Measurements from ENCODE around the gene ACSF2.

The ACSF2 gene

DNA sequence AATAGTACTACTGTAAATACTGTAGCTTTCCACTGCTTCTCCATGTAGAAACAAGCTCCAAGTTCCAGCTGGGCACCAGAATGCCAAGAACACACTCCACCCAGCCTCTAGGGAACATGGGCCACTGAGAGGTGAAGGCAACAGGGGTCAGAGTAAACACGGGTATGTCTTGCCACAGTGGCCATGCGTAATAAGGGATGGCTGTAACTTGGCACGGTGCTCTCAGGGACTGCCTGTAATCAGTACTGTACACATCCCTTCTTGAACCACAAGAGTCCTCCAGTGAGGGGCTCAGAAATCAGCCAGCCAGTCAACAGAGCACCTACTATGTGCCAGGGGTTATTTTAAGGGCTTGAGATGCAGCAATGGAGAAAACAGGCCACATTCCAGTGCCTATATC, 39.5 kb upstream of the ACSF2 start:
- TF ChIP-seq, protein P1, sequence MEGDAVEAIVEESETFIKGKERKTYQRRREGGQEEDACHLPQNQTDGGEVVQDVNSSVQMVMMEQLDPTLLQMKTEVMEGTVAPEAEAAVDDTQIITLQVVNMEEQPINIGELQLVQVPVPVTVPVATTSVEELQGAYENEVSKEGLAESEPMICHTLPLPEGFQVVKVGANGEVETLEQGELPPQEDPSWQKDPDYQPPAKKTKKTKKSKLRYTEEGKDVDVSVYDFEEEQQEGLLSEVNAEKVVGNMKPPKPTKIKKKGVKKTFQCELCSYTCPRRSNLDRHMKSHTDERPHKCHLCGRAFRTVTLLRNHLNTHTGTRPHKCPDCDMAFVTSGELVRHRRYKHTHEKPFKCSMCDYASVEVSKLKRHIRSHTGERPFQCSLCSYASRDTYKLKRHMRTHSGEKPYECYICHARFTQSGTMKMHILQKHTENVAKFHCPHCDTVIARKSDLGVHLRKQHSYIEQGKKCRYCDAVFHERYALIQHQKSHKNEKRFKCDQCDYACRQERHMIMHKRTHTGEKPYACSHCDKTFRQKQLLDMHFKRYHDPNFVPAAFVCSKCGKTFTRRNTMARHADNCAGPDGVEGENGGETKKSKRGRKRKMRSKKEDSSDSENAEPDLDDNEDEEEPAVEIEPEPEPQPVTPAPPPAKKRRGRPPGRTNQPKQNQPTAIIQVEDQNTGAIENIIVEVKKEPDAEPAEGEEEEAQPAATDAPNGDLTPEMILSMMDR (conservative IDR thresholded peaks at IDR 0.05; ENCODE audit: low read depth, low read length) = no peak
- DNase-seq (ENCODE audit: low read depth) = no peak
- H3K4me3 ChIP-seq (ENCODE audit: low read depth, low read length) = no peak overlapping the region

DNA sequence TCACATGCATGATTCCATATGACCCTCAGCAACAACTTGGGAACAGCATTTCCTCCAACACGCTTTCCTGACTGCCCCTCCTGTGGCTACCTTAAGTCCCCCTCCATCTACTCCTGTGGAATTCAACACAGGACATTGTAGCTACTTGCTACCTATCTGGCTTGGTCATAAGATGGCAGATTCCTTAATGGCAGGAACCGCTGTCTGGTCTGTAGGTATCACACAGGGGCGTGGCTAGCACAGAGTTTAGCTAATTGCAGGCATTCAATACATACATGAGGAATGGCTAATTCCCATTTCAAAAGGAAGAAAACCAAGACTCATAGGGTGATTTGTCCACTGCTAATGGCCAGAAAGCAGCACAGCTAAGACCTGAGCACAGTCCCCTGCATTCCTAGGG, 37.3 kb upstream of the ACSF2 start:
- no peak for DNase-seq (ENCODE audit: low read depth)
- no peak overlapping the region for H3K4me3 ChIP-seq (ENCODE audit: low read depth, low read length)
- TF ChIP-seq, protein P1 (conservative IDR thresholded peaks at IDR 0.05; ENCODE audit: low read depth, low read length) = no peak

DNA sequence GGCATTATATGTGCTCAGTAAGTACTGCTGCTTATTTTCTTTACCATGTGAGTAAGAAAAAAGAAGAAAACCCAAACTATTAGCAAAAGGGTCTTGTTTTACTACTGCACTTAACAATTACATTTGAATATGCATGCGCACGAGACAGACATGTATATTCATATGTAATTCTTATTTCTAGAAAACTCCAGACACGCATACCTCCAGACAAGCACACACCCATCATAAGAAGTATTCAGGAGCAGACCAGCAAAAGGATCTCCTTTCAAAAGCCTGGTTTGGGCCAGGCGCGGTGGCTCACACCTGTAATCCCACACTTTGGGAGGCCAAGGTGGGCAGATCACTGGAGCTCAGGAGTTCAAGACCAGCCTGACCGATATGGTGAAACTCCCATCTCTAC, 36.5 kb upstream of the ACSF2 start:
- no peak for DNase-seq (ENCODE audit: low read depth)
- H3K4me3 ChIP-seq (ENCODE audit: low read depth, low read length) = no peak overlapping the region
- TF ChIP-seq, protein P1 (conservative IDR thresholded peaks at IDR 0.05; ENCODE audit: low read depth, low read length) = no peak

DNA sequence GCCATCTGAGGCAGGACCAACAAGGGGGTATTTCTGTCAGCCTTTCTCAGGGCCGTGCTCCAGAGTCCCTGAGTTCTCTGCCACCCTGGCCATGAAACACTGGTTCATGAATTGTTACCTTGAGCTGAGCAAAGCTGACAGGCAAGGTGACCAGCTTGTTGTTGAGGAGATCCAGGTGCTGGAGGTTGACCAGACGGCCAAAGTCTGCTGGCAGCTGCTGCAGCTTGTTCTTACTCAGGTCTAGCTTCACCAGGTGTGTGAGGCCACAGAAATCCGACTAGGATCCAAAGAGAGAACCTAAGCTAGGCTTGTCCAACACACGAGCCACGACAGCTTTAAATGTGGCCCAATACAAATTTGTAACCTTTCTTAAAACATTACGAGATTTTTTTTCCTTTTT, 33.4 kb upstream of the ACSF2 start:
- TF ChIP-seq, protein P1 (conservative IDR thresholded peaks at IDR 0.05; ENCODE audit: low read depth, low read length) = no peak
- H3K4me3 ChIP-seq (ENCODE audit: low read depth, low read length) = no peak overlapping the region
- no peak for DNase-seq (ENCODE audit: low read depth)

DNA sequence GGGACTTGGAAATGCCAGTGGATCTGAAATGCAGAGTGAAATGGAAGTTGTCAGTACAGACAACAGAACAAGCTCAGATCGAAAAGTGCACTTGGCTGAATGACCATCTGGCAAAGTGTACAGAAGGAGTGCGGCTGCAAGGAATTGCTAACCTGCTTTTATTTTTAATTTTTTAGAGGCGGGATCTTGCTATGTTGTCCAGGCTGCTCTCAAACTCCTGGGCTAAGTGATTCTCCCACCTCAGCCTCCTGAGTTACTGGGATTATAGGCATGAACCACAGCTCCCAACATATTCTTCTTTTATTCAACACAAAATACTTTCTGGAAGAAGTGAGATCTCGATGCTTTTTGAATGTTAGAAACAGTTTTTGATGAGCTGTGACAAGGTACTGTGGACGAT, 32.3 kb upstream of the ACSF2 start:
- no peak overlapping the region for H3K4me3 ChIP-seq (ENCODE audit: low read depth, low read length)
- TF ChIP-seq, protein P1 (conservative IDR thresholded peaks at IDR 0.05; ENCODE audit: low read depth, low read length) = no peak
- DNase-seq (ENCODE audit: low read depth) = no peak

DNA sequence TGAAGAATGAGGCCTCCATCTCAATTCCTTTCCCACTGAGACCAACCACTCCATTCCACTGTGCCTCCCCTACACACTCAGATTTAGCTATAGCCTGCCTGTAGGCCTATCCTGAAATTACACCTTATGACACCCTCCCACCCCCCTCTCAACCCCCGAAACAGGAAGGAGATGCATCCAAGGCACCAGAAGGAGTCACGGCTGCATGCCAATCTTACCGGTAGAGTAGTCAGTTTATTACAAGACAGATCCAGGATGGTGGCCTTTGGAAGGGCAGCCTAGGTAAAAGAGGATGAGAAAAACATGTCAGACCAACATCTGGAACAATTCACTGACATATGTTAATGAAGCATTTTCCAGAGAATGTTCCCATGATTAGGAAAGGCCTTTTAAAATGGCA, 31.3 kb upstream of the ACSF2 start:
- peak overlapping the region; percentile 16 for H3K4me3 ChIP-seq (ENCODE audit: low read depth, low read length)
- TF ChIP-seq, protein P1 (conservative IDR thresholded peaks at IDR 0.05; ENCODE audit: low read depth, low read length) = no peak
- no peak for DNase-seq (ENCODE audit: low read depth)

DNA sequence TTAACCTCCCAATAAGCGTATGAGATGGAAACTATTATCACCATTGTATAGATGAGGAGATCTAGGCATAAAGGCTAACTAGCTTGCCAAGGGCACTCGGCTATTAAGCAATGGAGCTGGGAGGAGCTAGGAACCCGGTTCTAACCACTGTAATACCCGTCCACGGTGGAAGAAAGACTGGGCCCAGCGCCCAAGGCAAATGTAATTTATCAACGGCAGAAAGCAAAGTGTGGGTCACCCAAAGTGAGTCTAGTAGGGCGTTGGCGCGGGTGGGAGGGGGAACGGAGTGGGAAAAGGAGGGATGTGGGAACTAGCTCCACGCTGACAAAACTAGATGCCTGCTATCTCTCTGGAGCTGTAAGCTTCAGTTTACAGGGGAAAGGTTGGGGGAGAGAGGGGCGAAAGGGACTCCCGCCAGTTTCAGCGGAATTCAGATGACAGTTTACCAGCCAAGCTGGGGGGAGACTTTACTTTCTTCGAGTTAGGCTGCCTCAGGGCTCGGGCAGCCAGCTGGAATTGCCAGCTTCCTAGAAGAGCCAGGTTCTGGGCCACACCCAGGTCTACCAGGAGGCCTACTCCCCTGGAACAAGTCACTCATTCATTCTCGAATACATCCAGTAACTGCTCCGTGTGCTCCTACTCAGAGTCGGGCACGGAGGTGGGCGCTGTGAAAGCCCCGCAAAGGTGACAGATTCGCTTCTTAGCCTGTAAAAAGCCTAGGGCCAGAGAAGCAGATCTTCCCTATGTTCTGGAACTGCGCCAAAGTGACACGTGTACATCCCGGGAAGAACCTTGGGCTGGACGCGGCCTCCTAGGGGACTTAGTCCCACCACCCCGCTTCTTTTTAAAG, 29.5 kb upstream of the ACSF2 start:
- H3K4me3 ChIP-seq (ENCODE audit: low read depth, low read length) = peak overlapping the region; percentile 99
- DNase-seq (ENCODE audit: low read depth) = peak; percentile 65
- TF ChIP-seq, protein P1 (conservative IDR thresholded peaks at IDR 0.05; ENCODE audit: low read depth, low read length) = no peak
